Thoracic aorta (tissue), 2 donors: ENCODE results near the gene MAMSTR. TPM values are rescaled to one million over a fixed set of nuclear protein-coding genes. Genes with fewer than 3 reads are reported as not detected.
A peak's percentile ranks its signal among the peaks of the same experiment; 100 is the strongest.

Source experiments
- ATAC-seq: fragments of 150-250 bp; one replicate; pipeline ENCODE4 v1.8.0; 2017; ENCODE audit warnings: low read depth; ENCODE audit not compliant: insufficient number of reproducible peaks, low FRiP score
- DNase-seq: peaks from one replicate; pipeline ENCODE4 v3.0.0-alpha.2; 2020; ENCODE audit warnings: low spot score
- H3K27ac ChIP-seq, 2 donors: fragments of 200-600 bp; sonication (generic); 1 replicate in 1 of 2; 2 replicates in 1 of 2; pipeline ENCODE4 v1.5.1; 2016; ENCODE audit warnings: mild to moderate bottlenecking in 2 of 2, moderate library complexity in 2 of 2
- H3K27me3 ChIP-seq: fragments of 200-600 bp; sonication (generic); replicated peaks from 2 replicates; pipeline ENCODE4 v1.6.0; 2016; ENCODE audit warnings: mild to moderate bottlenecking; ENCODE audit not compliant: insufficient read depth
- H3K36me3 ChIP-seq: fragments of 200-600 bp; sonication (generic); one replicate; pipeline ENCODE4 v1.5.1; 2016
- H3K4me1 ChIP-seq, 2 donors: fragments of 200-600 bp; sonication (generic); 1 replicate in 1 of 2; 2 replicates in 1 of 2; pipeline versions ENCODE4 v1.5.1 to v1.6.0; 2016; ENCODE audit warnings: low read depth in 2 of 2, mild to moderate bottlenecking in 1 of 2; ENCODE audit not compliant: control insufficient read depth in 1 of 2
- H3K4me3 ChIP-seq: fragments of 200-600 bp; sonication (generic); 2 replicates; pipeline ENCODE4 v1.5.1; 2016; ENCODE audit warnings: mild to moderate bottlenecking
- H3K9me3 ChIP-seq: fragments of 200-600 bp; sonication (generic); 2 replicates; pipeline ENCODE4 v1.5.1; 2016
- CTCF ChIP-seq: fragments of 200-600 bp; sonication (generic); IDR thresholded peaks from one replicate; pipeline ENCODE4 v1.5.1; 2019; ENCODE audit warnings: antibody characterized with exemption
- total RNA-seq, 2 donors: library from RNA; depleted of rRNA; stranded (reverse); fragments of >200 nt; gene quantifications; one replicate each; pipeline versions ENCODE4 v1.1.0 to v1.2.3, GENCODE V29; 2016

MAMSTR gene
- total RNA-seq, 2 donors from 2014 or later: not detected

GRCh38 chr19:48745208-48745995 lies 25.9 kb upstream of the MAMSTR start:
- no peak overlapping the region for H3K4me3 ChIP-seq
- H3K36me3 ChIP-seq: no peaks in the 10 kb centered on the region
- H3K4me1 ChIP-seq: peaks cover 0 to 7% of the 10 kb centered on the region in 2 donors
- ATAC-seq (no peak), DNase-seq (no peak)
- TF ChIP-seq CTCF: no peak
- H3K27ac ChIP-seq: no peak overlapping the region
- H3K9me3 ChIP-seq: no peaks in the 10 kb centered on the region
- peaks cover 4% of the 10 kb centered on the region for H3K27me3 ChIP-seq

GRCh38 chr19:48742096-48742495 lies 22.6 kb upstream of the MAMSTR start:
- Histone ChIP-seq H3K27ac (no peak overlapping the region), H3K27me3 (peaks cover 4% of the 10 kb centered on the region), H3K36me3 (no peaks in the 10 kb centered on the region), H3K4me1 (peaks cover 5 to 24% of the 10 kb centered on the region in 2 donors), H3K4me3 (no peak overlapping the region), H3K9me3 (no peaks in the 10 kb centered on the region)
- TF ChIP-seq CTCF: no peak
- ATAC-seq (no peak), DNase-seq (no peak)

DNA sequence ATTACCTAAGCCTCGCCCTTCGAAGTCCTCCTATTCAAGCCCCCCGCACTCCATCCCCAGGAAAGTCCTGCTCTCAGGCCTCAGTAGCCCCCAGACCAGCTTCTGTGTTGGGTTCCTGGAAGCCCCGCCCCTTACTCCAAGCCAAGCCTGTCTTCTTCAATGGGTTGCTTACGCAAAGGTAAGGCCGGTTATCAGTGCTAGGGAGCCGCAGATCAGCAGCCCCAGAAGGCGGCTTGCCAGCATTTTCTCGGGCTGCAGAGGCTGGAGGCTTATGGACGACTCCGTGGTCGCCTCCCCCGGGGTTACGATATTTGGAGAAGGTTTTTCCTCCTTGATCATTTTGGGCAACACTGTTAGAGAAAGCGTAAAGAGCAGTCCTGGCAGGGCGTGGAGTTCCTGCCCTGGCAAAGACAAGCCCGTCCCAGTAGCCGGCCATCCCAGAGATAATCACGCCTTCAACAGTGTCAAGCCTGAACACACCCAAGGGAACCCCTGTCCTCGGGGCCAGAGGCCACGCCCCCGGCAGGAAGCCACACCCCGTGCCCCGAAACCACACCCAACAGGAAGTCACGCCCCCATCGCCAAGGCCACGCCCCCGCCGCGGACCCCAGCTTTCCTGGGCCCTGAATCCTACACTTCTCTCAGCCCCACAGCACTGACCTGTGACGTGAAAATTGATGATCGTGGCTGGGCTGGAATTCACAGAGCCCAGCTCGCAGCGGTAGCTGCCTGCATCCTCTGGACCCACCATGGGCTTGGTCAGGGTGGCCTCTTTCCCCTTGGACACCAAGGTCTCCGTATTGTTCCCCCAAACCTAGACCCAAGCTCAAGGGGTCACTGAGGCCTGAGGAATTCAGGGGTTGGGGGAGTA lies 21.8 kb upstream of the MAMSTR start:
- Histone ChIP-seq H3K4me3 (no peak overlapping the region), H3K27me3 (peaks cover 4% of the 10 kb centered on the region), H3K4me1 (peaks cover 5 to 17% of the 10 kb centered on the region in 2 donors), H3K36me3 (no peaks in the 10 kb centered on the region), H3K9me3 (no peaks in the 10 kb centered on the region), H3K27ac (no peak overlapping the region)
- ATAC-seq: no peak
- DNase-seq: no peak
- TF ChIP-seq CTCF: no peak

- H3K27ac ChIP-seq: no peak within 1 kb of the TSS
- TF ChIP-seq CTCF: no peak
- peaks cover under 1% of the 10 kb centered on the region for H3K27me3 ChIP-seq
- H3K9me3 ChIP-seq: no peaks in the 10 kb centered on the region
- peaks cover 5 to 17% of the 10 kb centered on the region in 2 donors for H3K4me1 ChIP-seq
- H3K4me3 ChIP-seq: peak within 1 kb of the TSS; percentile 79
- DNase-seq (no peak), ATAC-seq (no peak)
- no peaks in the 10 kb centered on the region for H3K36me3 ChIP-seq
Measured at GRCh38 chr19:48740164-48740972, 20.8 kb upstream of the MAMSTR start, which contains the start of gene RASIP1. Gene RASIP1 (minus strand): TSS chr19:48740610. CDS start chr19:48740282, 328 bp downstream.
